Measurements from ENCODE around the gene JARID2. TPM values are rescaled to one million over a fixed set of nuclear protein-coding genes. Genes with fewer than 3 reads are reported as not detected.
A peak's percentile ranks its signal among the peaks of the same experiment; 100 is the strongest.

JARID2 gene
- total and polyA plus RNA-seq, 9 of the 15 experiments (the other 6 are each of a cell fraction or from before 2014, with no cell fraction given): 5.0 to 29.0 (median 15.6) TPM

DNA sequence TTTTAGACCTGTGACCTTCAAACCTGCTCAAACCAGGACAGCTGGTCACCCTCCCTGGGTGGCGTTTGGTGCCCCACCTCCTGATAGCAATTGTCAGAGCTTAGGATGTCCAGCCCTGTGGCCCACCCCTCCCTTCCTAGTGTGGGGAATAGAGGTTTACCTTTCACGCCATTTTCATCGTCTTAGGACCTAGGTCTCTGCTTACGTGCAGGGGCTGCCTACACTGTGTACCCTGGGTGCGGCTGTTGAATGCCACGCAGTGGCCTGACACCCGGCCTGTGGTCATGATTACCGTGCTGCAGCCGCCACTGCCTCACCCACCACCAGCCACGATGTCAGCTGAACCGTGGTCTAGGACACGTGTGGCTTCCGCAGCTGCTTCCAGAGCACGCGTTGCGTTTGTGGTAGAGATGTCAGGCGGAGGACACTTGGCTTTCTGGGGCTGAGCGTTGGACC, 259.6 kb downstream of the JARID2 start:
- Histone ChIP-seq H2AFZ (ENCODE audit: low read depth, low read length) (no peak overlapping the region), H3K9me3 (replicated peaks; ENCODE audit: control insufficient read depth, insufficient read depth, low read depth, low read length) (no peaks in the 10 kb centered on the region), H3K9ac (ENCODE audit: insufficient read depth in 1 of 2, low read depth in 2 of 2, low read length in 2 of 2) (peak overlapping the region in 1 of 2 experiments; percentile 15; a peak in 2 of 4 replicates), H3K4me3 (no peak overlapping the region), H3K4me2 (ENCODE audit: insufficient read depth, low read length) (no peak overlapping the region), H4K20me1 (replicated peaks; ENCODE audit: control insufficient read depth, insufficient read depth, low read length) (no peaks in the 10 kb centered on the region), H3K27ac (ENCODE audit: extremely low read depth, low read depth, low read length) (no peak overlapping the region), H3K36me3 (ENCODE audit: control insufficient read depth, insufficient read depth, low read length) (peaks cover 89% of the 10 kb centered on the region), H3K27me3 (ENCODE audit: control insufficient read depth in 2 of 2, insufficient read depth in 2 of 2, low read length in 2 of 2) (no peaks in the 10 kb centered on the region), H3K4me1 (replicated peaks in 1 of 2; ENCODE audit: control insufficient read depth in 2 of 2, insufficient read depth in 2 of 2, low read length in 2 of 2) (peaks cover 19 to 21% of the 10 kb centered on the region in 2 experiments), H3K79me2 (ENCODE audit: control insufficient read depth, insufficient read depth, low read length) (peaks cover 5% of the 10 kb centered on the region; the same call in 2 of the 3 replicates), H3K9me1 (ENCODE audit: control insufficient read depth, insufficient read depth, low read length) (no peaks in the 10 kb centered on the region)
- DNase-seq (ENCODE audit: extremely low read depth in 1 of 4, low spot score in 3 of 4) (no peak), FAIRE-seq (no peak), ATAC-seq (no peak)
- intact Hi-C loops (cut with micrococcal nuclease) (no loop called here), in situ Hi-C loops (cut with MboI) (no loop called here)
- CTCF ChIA-PET (ENCODE audit: low intra/inter-chr PET ratio): no interaction called here
- no TSS peak for BruUV-seq (replicated peaks)
- POLR2A ChIA-PET: interaction anchor here (0.6 kb wide), 3 partner anchors 46 to 1627 kb away, joined by 3 to 4 read pairs (median 3); no protein-coding TSS in a partner anchor
- TF ChIP-seq, protein P1, sequence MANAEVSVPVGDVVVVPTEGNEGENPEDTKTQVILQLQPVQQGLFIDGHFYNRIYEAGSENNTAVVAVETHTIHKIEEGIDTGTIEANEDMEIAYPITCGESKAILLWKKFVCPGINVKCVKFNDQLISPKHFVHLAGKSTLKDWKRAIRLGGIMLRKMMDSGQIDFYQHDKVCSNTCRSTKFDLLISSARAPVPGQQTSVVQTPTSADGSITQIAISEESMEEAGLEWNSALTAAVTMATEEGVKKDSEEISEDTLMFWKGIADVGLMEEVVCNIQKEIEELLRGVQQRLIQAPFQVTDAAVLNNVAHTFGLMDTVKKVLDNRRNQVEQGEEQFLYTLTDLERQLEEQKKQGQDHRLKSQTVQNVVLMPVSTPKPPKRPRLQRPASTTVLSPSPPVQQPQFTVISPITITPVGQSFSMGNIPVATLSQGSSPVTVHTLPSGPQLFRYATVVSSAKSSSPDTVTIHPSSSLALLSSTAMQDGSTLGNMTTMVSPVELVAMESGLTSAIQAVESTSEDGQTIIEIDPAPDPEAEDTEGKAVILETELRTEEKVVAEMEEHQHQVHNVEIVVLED (CRISPR knock-in tag; IDR thresholded peaks at IDR 0.05): no peak
- TF ChIP-seq, protein P2, sequence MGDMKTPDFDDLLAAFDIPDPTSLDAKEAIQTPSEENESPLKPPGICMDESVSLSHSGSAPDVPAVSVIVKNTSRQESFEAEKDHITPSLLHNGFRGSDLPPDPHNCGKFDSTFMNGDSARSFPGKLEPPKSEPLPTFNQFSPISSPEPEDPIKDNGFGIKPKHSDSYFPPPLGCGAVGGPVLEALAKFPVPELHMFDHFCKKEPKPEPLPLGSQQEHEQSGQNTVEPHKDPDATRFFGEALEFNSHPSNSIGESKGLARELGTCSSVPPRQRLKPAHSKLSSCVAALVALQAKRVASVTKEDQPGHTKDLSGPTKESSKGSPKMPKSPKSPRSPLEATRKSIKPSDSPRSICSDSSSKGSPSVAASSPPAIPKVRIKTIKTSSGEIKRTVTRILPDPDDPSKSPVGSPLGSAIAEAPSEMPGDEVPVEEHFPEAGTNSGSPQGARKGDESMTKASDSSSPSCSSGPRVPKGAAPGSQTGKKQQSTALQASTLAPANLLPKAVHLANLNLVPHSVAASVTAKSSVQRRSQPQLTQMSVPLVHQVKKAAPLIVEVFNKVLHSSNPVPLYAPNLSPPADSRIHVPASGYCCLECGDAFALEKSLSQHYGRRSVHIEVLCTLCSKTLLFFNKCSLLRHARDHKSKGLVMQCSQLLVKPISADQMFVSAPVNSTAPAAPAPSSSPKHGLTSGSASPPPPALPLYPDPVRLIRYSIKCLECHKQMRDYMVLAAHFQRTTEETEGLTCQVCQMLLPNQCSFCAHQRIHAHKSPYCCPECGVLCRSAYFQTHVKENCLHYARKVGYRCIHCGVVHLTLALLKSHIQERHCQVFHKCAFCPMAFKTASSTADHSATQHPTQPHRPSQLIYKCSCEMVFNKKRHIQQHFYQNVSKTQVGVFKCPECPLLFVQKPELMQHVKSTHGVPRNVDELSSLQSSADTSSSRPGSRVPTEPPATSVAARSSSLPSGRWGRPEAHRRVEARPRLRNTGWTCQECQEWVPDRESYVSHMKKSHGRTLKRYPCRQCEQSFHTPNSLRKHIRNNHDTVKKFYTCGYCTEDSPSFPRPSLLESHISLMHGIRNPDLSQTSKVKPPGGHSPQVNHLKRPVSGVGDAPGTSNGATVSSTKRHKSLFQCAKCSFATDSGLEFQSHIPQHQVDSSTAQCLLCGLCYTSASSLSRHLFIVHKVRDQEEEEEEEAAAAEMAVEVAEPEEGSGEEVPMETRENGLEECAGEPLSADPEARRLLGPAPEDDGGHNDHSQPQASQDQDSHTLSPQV (IDR thresholded peaks at IDR 0.05): no peak
- TF ChIP-seq HNRNPL (IDR thresholded peaks at IDR 0.05; ENCODE audit: low read depth, low read length) (no peak), RCOR1 (IDR thresholded peaks at IDR 0.05; ENCODE audit: borderline replicate concordance in 1 of 2, low read depth in 2 of 2, low read length in 2 of 2) (no peak), MED1 (CRISPR knock-in tag; IDR thresholded peaks at IDR 0.05; ENCODE audit: borderline replicate concordance) (no peak), TBP (optimal IDR thresholded peaks at IDR 0.05; ENCODE audit: low read depth, low read length) (no peak), ZNF408 (CRISPR knock-in tag; IDR thresholded peaks at IDR 0.05; ENCODE audit: low read depth) (no peak), ZNF75A (CRISPR knock-in tag; IDR thresholded peaks at IDR 0.05) (no peak), ELF2 (CRISPR knock-in tag; IDR thresholded peaks at IDR 0.05) (no peak), SUPT5H (IDR thresholded peaks at IDR 0.05) (no peak), ESRRB (CRISPR knock-in tag; IDR thresholded peaks at IDR 0.05; ENCODE audit: borderline replicate concordance) (no peak), RAD21 (CRISPR knock-in tag; conservative IDR thresholded peaks at IDR 0.05 in 1 of 2, IDR thresholded peaks at IDR 0.05 in 1 of 2) (no peak), ETV5 (CRISPR knock-in tag; IDR thresholded peaks at IDR 0.05; ENCODE audit: low read depth) (no peak), POLR3A (IDR thresholded peaks at IDR 0.05; ENCODE audit: borderline replicate concordance, extremely low read depth, insufficient read depth, insufficient read length) (no peak)
- TF ChIP-seq, protein P3, sequence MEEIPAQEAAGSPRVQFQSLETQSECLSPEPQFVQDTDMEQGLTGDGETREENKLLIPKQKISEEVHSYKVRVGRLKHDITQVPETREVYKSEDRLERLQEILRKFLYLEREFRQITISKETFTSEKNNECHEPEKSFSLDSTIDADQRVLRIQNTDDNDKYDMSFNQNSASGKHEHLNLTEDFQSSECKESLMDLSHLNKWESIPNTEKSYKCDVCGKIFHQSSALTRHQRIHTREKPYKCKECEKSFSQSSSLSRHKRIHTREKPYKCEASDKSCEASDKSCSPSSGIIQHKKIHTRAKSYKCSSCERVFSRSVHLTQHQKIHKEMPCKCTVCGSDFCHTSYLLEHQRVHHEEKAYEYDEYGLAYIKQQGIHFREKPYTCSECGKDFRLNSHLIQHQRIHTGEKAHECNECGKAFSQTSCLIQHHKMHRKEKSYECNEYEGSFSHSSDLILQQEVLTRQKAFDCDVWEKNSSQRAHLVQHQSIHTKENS (CRISPR knock-in tag; IDR thresholded peaks at IDR 0.05): no peak
- 94% methylated on average over 18 of the region's 18 CpGs for WGBS (ENCODE audit: insufficient coverage, low coverage, missing lambda C conversion rate)

Data from K562 (cell line).